Thyroid gland (tissue), 4 donors: ENCODE data around the gene EEIG2.

Experiments
- POLR2A ChIP-seq, 2 donors: fragments of 450-650 bp; IDR thresholded peaks; one replicate each; pipeline ENCODE4 v1.6.1; 2017; ENCODE audit warnings: antibody characterized with exemption in 2 of 2, mild to moderate bottlenecking in 2 of 2, moderate library complexity in 1 of 2
- TF ChIP-seq, protein P1 (sequence below), 6 experiments: fragments of 200-600 bp in 3 of 6; fragments of 450-650 bp in 3 of 6; sonication (generic) in 3 of 6; IDR thresholded peaks; one replicate each; pipeline ENCODE4 v1.5.1; 2016 to 2019; ENCODE audit warnings: antibody characterized with exemption in 6 of 6, mild to moderate bottlenecking in 2 of 6, inconsistent platforms in 1 of 6, moderate library complexity in 1 of 6

DNA sequence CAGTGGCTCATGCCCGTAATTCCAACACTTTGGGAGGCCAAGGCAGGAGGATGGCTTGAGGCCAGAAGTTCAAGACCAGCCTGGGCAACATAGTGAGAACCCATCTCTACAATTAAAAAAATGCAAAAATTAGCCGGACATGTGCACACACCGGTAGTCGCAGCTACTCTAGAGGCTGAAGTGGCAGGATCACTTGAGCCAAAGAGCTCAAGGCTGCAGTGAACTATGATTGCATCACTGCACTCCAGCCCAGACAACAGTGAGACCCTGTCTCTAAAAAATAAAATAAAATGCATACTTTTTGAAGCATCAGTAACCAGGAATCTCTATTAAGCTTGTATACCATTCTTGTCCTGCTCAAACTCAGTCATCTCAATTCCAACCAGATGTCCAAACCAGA is 27.2 kb upstream of the EEIG2 start:
- TF ChIP-seq, protein P1, sequence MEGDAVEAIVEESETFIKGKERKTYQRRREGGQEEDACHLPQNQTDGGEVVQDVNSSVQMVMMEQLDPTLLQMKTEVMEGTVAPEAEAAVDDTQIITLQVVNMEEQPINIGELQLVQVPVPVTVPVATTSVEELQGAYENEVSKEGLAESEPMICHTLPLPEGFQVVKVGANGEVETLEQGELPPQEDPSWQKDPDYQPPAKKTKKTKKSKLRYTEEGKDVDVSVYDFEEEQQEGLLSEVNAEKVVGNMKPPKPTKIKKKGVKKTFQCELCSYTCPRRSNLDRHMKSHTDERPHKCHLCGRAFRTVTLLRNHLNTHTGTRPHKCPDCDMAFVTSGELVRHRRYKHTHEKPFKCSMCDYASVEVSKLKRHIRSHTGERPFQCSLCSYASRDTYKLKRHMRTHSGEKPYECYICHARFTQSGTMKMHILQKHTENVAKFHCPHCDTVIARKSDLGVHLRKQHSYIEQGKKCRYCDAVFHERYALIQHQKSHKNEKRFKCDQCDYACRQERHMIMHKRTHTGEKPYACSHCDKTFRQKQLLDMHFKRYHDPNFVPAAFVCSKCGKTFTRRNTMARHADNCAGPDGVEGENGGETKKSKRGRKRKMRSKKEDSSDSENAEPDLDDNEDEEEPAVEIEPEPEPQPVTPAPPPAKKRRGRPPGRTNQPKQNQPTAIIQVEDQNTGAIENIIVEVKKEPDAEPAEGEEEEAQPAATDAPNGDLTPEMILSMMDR (IDR thresholded peaks at IDR 0.05), result no peak
- TF ChIP-seq POLR2A (IDR thresholded peaks at IDR 0.05), result no peak
